HepG2 (cell line): ENCODE data around the gene CYSRT1. TPM values are rescaled to one million over a fixed set of nuclear protein-coding genes. Genes with fewer than 3 reads are reported as not detected.
A peak's percentile ranks its signal among the peaks of the same experiment; 100 is the strongest.

Experiments
- AGO1 ChIP-seq: fragments of 200-400 bp; formaldehyde crosslinking; IDR thresholded peaks from 2 replicates; pipeline ENCODE4 v1.6.1; 2017; ENCODE audit warnings: mild to moderate bottlenecking, low read depth, low read length, moderate library complexity; ENCODE audit not compliant: poor library complexity, severe bottlenecking
- AGO2 ChIP-seq: fragments of 200-400 bp; formaldehyde crosslinking; optimal IDR thresholded peaks from 2 replicates; pipeline ENCODE3; 2017; ENCODE audit warnings: mild to moderate bottlenecking, low read depth, low read length, moderate library complexity
- EED ChIP-seq: sonication (generic); formaldehyde crosslinking; IDR thresholded peaks from 2 replicates; pipeline ENCODE4 v1.5.0; 2020; ENCODE audit warnings: mild to moderate bottlenecking, missing genetic modification reagents
- FOXO1 ChIP-seq: sonication (generic); formaldehyde crosslinking; IDR thresholded peaks from 2 replicates; pipeline ENCODE4 v1.4.0; 2020; ENCODE audit warnings: missing genetic modification reagents
- HIC2 ChIP-seq: sonication (generic); formaldehyde crosslinking; IDR thresholded peaks from 2 replicates; pipeline ENCODE4 v1.9.0; 2022; ENCODE audit warnings: low read depth, missing genetic modification reagents
- IKZF1 ChIP-seq: fragments of 450-650 bp; IDR thresholded peaks from 2 replicates; pipeline ENCODE4 v1.7.1; 2016
- LCORL ChIP-seq, 2 experiments: fragments of 450-650 bp in 1 of 2; sonication (generic) in 1 of 2; formaldehyde crosslinking in 1 of 2; IDR thresholded peaks; 2 replicates each; pipeline versions ENCODE4 v1.5.0 to v1.6.1; 2017 to 2020; ENCODE audit warnings: antibody characterized with exemption in 1 of 2, missing genetic modification reagents in 1 of 2
- MATR3 ChIP-seq: sonication (generic); formaldehyde crosslinking; IDR thresholded peaks from 2 replicates; pipeline ENCODE4 v1.4.0; 2020; ENCODE audit warnings: missing genetic modification reagents
- NRL ChIP-seq: sonication (generic); formaldehyde crosslinking; IDR thresholded peaks from 2 replicates; pipeline ENCODE4 v1.5.0; 2020; ENCODE audit warnings: missing genetic modification reagents, mild to moderate bottlenecking, moderate library complexity, borderline replicate concordance
- PHF5A ChIP-seq: IDR thresholded peaks from one replicate; pipeline ENCODE4 v1.6.1; 2018; ENCODE audit warnings: low read depth, missing genetic modification reagents; ENCODE audit not compliant: unreplicated experiment
- POLR2G ChIP-seq: fragments of 200-400 bp; formaldehyde crosslinking; IDR thresholded peaks from 2 replicates; pipeline ENCODE4 v1.6.1; 2018; ENCODE audit warnings: mild to moderate bottlenecking, low read depth, low read length, moderate library complexity
- SALL2 ChIP-seq: sonication (generic); formaldehyde crosslinking; IDR thresholded peaks from 2 replicates; pipeline ENCODE4 v1.8.1; 2023; ENCODE audit warnings: mild to moderate bottlenecking, missing genetic modification reagents, inconsistent platforms
- SIN3A ChIP-seq: IDR thresholded peaks from 2 replicates; pipeline ENCODE4 v1.6.1; 2011; ENCODE audit warnings: low read depth, mild to moderate bottlenecking, control low read depth, low read length, borderline replicate concordance
- SMAD9 ChIP-seq: sonication (generic); formaldehyde crosslinking; IDR thresholded peaks from 2 replicates; pipeline ENCODE4 v1.5.1; 2020; ENCODE audit warnings: mild to moderate bottlenecking, missing genetic modification reagents
- SP1 ChIP-seq, 2 experiments: fragments of 450-650 bp in 1 of 2; sonication (generic) in 1 of 2; formaldehyde crosslinking in 1 of 2; IDR thresholded peaks; 2 replicates each; pipeline versions ENCODE4 v1.4.0 to v1.6.1; 2016 to 2020; ENCODE audit warnings: missing genetic modification reagents in 1 of 2
- SP4 ChIP-seq: sonication (generic); formaldehyde crosslinking; IDR thresholded peaks from 2 replicates; pipeline ENCODE4 v1.8.1; 2023; ENCODE audit warnings: mild to moderate bottlenecking, missing genetic modification reagents
- SRSF1 ChIP-seq: fragments of 200-400 bp; formaldehyde crosslinking; optimal IDR thresholded peaks from 2 replicates; pipeline ENCODE3; 2017; ENCODE audit warnings: mild to moderate bottlenecking, low read depth, low read length, moderate library complexity
- TAF15 ChIP-seq: fragments of 200-400 bp; formaldehyde crosslinking; IDR thresholded peaks from one replicate; pipeline ENCODE4 v1.6.1; 2018; ENCODE audit warnings: mild to moderate bottlenecking, low read depth, low read length; ENCODE audit not compliant: poor library complexity, severe bottlenecking
- TBX3 ChIP-seq: fragments of 450-650 bp; IDR thresholded peaks from 2 replicates; pipeline ENCODE4 v1.6.1; 2017; ENCODE audit warnings: antibody characterized with exemption, mild to moderate bottlenecking, inconsistent platforms, borderline replicate concordance
- TCF7 ChIP-seq: sonication (generic); IDR thresholded peaks from 2 replicates; pipeline ENCODE4 v1.6.1; 2016; ENCODE audit warnings: antibody characterized with exemption, low read depth
- ZEB1 ChIP-seq: IDR thresholded peaks from 2 replicates; pipeline ENCODE4 v1.6.1; 2012; ENCODE audit warnings: mild to moderate bottlenecking, low read depth, inconsistent platforms; ENCODE audit not compliant: insufficient replicate concordance
- ZFYVE20 ChIP-seq: sonication (generic); formaldehyde crosslinking; IDR thresholded peaks from 2 replicates; pipeline ENCODE4 v1.8.0; 2023; ENCODE audit warnings: low read depth, mild to moderate bottlenecking, moderate library complexity, missing genetic modification reagents, borderline replicate concordance
- ZNF160 ChIP-seq: sonication (generic); formaldehyde crosslinking; IDR thresholded peaks from 2 replicates; pipeline ENCODE4 v1.8.0; 2022; ENCODE audit warnings: mild to moderate bottlenecking, inconsistent platforms, missing genetic modification reagents
- ZNF570 ChIP-seq: sonication (generic); formaldehyde crosslinking; IDR thresholded peaks from 2 replicates; pipeline ENCODE4 v1.4.0; 2020; ENCODE audit warnings: mild to moderate bottlenecking, missing genetic modification reagents, borderline replicate concordance
- ZNF598 ChIP-seq: sonication (generic); formaldehyde crosslinking; IDR thresholded peaks from 2 replicates; pipeline ENCODE4 v1.5.1; 2020; ENCODE audit warnings: mild to moderate bottlenecking, missing genetic modification reagents, borderline replicate concordance
- ZNF616 ChIP-seq: sonication (generic); formaldehyde crosslinking; IDR thresholded peaks from 2 replicates; pipeline ENCODE4 v1.5.0; 2020; ENCODE audit warnings: low read depth, mild to moderate bottlenecking, missing genetic modification reagents
- ZNF776 ChIP-seq: sonication (generic); formaldehyde crosslinking; IDR thresholded peaks from 2 replicates; pipeline ENCODE4 v1.4.0; 2020; ENCODE audit warnings: mild to moderate bottlenecking, missing genetic modification reagents
- polyA plus RNA-seq, 8 experiments: library from polyadenylated mRNA; depleted of rRNA in 3 of 8; stranded (reverse) in 7 of 8; unstranded in 1 of 8; fragments of >200 nt; fragmentation: Illumina TruSeq in 4 of 8; extraction: Trizol in 4 of 8; gene quantifications; 2 replicates each; pipeline versions ENCODE4 v1.2.1 to v1.2.3, GENCODE V29; 2011 to 2016; ENCODE audit warnings: low read depth in 4 of 8, missing spikeins in 1 of 8, mixed read lengths in 1 of 8; ENCODE audit not compliant: insufficient read depth in 1 of 8
- total RNA-seq, 5 experiments: library from RNA; depleted of rRNA; stranded (reverse); fragments of >200 nt; fragmentation: Illumina TruSeq; extraction: Trizol; gene quantifications; 2 replicates each; pipeline ENCODE4 v1.2.3, GENCODE V29; 2016; ENCODE audit warnings: low read depth in 1 of 5
- TF ChIP-seq, protein P1 (sequence below): IDR thresholded peaks from 2 replicates; pipeline ENCODE4 v1.6.1; 2016; ENCODE audit warnings: missing biosample characterization, missing genetic modification reagents, low read depth

The CYSRT1 gene
- total and polyA plus RNA-seq, 2 of the 13 experiments (the other 11 are each of a cell fraction or from before 2014, with no cell fraction given), result 1.5 to 2.1 TPM

DNA sequence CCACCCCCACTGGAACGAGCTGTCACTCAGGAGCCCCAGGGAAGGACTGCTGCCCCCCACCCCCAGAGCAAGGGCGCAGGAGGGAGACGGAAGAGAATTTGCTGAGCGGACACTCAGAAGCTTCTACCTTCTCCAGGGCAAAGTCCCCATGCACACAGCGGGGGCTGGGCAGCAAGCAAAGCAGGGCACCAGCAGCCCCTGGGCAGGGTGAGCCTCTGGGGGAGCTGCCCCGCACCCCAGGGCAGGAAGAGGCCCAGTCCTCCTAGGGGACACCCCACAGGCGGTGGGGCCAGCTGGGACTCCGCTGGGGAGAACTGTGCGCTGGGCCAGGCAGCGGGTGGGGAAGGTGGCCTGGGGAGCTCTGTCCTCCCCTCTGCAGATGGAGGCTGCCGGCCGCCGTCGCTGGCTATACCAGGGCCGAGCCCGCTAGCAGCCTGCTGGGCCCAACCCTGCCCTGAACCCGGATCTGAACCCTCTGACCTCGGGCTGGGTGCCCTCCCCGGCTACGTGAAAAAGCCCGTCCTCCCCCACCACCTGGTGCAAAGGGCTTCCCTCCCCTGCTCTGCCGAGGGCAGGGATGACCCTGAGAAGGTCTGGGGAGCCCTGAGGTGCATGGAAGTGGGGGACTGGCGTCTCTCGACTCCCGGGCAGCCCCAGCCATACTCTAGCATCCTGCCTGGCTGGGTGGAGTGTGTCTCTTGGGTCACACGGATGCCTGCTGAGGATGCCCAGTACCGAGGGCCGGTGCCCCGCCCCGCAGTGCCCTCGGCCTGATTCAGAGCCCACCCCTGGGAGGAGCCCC, 5.1 kb downstream of the CYSRT1 start (continued):
- TF ChIP-seq POLR2G, result peak; percentile 52; the same call in 1 of the 2 replicates
- TF ChIP-seq SIN3A, result 0 out of 2 replicates have a peak, but pooled peaks have one; percentile 21
- TF ChIP-seq FOXO1 (CRISPR knock-in tag), result no peak
- TF ChIP-seq ZNF160 (CRISPR knock-in tag), result no peak
- no peak for TF ChIP-seq IKZF1
- peak; percentile 57; the same call in 1 of the 2 replicates for TF ChIP-seq SP4 (CRISPR knock-in tag)
- no peak for TF ChIP-seq SP1 (IDR thresholded peaks at IDR 0.05)
- no peak for TF ChIP-seq SP1 (CRISPR knock-in tag; IDR thresholded peaks at IDR 0.05)
- TF ChIP-seq PHF5A (CRISPR knock-in tag), result no peak
- TF ChIP-seq, protein P1, sequence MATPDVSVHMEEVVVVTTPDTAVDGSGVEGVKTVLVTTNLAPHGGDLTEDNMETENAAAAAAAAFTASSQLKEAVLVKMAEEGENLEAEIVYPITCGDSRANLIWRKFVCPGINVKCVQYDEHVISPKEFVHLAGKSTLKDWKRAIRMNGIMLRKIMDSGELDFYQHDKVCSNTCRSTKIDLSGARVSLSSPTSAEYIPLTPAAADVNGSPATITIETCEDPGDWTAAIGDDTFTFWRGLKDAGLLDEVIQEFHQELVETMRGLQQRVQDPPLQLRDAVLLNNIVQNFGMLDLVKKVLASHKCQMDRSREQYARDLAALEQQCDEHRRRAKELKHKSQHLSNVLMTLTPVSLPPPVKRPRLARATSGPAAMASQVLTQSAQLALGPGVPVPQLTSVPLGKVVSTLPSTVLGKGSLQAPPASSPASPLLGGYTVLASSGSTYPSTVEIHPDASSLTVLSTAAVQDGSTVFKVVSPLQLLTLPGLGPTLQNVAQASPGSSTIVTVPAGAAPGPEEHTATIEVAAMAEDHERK (CRISPR knock-in tag), result no peak
- TF ChIP-seq AGO1, result peak; percentile 95
- no peak for TF ChIP-seq ZNF598
- no peak for TF ChIP-seq LCORL (IDR thresholded peaks at IDR 0.05)
- peak; percentile 68 for TF ChIP-seq LCORL (CRISPR knock-in tag; IDR thresholded peaks at IDR 0.05)
- no peak for TF ChIP-seq EED
- no peak for TF ChIP-seq ZFYVE20 (CRISPR knock-in tag)
- TF ChIP-seq ZNF570 (CRISPR knock-in tag), result no peak
- peak; percentile 57 for TF ChIP-seq TAF15
- no peak for TF ChIP-seq SRSF1
- TF ChIP-seq ZNF776 (CRISPR knock-in tag), result 0 out of 2 replicates have a peak, but pooled peaks have one; percentile 64
- TF ChIP-seq TBX3, result no peak
- peak; percentile 72 for TF ChIP-seq AGO2
- no peak for TF ChIP-seq TCF7
- no peak for TF ChIP-seq SMAD9 (CRISPR knock-in tag)
- TF ChIP-seq ZEB1, result no peak
- no peak for TF ChIP-seq MATR3
- TF ChIP-seq SALL2, result no peak
- TF ChIP-seq NRL (CRISPR knock-in tag), result peak; percentile 78
- TF ChIP-seq ZNF616, result no peak
- TF ChIP-seq HIC2 (CRISPR knock-in tag), result peak; percentile 88
